K562 (cell line): ENCODE results near the gene DDX41. TPM values are rescaled to one million over a fixed set of nuclear protein-coding genes. Genes with fewer than 3 reads are reported as not detected.

ENCODE experiments used
- FOXM1 ChIP-seq, 2 experiments: fragments of 450-650 bp in 1 of 2; sonication (generic) in 1 of 2; formaldehyde crosslinking in 1 of 2; IDR thresholded peaks; 2 replicates each; pipeline versions ENCODE4 v1.6.1 to v1.9.0; 2017 to 2022; ENCODE audit warnings: low read depth in 2 of 2, mild to moderate bottlenecking in 2 of 2, missing genetic modification reagents in 1 of 2, moderate library complexity in 1 of 2
- HDAC6 ChIP-seq: IDR thresholded peaks from 2 replicates; pipeline ENCODE4 v1.6.1; 2012; ENCODE audit warnings: low read depth, mild to moderate bottlenecking, control low read depth, inconsistent platforms, low read length, moderate library complexity
- PCBP2 ChIP-seq: fragments of 200-400 bp; formaldehyde crosslinking; IDR thresholded peaks from 2 replicates; pipeline ENCODE4 v1.6.1; 2018; ENCODE audit warnings: low read length, low read depth, mild to moderate bottlenecking, moderate library complexity; ENCODE audit not compliant: poor library complexity, severe bottlenecking
- PHF21A ChIP-seq: fragments of 450-650 bp; IDR thresholded peaks from 2 replicates; pipeline ENCODE4 v1.6.1; 2017; ENCODE audit warnings: low read depth, borderline replicate concordance
- SMARCA4 ChIP-seq: fragments of 450-650 bp; IDR thresholded peaks from 2 replicates; pipeline ENCODE4 v1.6.1; 2016
- ZNF311 ChIP-seq: fragments of 250-450 bp; sonication (Bioruptor Pico); IDR thresholded peaks from 2 replicates; pipeline ENCODE4 v1.4.0; 2020; ENCODE audit warnings: mild to moderate bottlenecking, moderate library complexity
- ZNF561 ChIP-seq: fragments of 450-650 bp; formaldehyde crosslinking; conservative IDR thresholded peaks from 2 replicates; pipeline ENCODE4 v1.4.0; 2020; ENCODE audit warnings: mild to moderate bottlenecking, moderate library complexity
- polyA plus RNA-seq, 8 experiments: library from polyadenylated mRNA; depleted of rRNA in 4 of 8; stranded (reverse) in 5 of 8; unstranded in 3 of 8; fragments of >200 nt; fragmentation: Nextera tagmentation in 2 of 8; fragmentation: Illumina TruSeq in 1 of 8; extraction: Ambion mirVana in 2 of 8; extraction: Trizol in 1 of 8; gene quantifications; 2 replicates each; pipeline versions ENCODE4 v1.2.1 to v1.2.3, GENCODE V29; 2011 to 2014; ENCODE audit warnings: inconsistent platforms in 1 of 8, missing spikeins in 1 of 8
- total RNA-seq, 7 experiments: library from RNA; depleted of rRNA in 6 of 7; stranded (reverse); fragments of >200 nt in 6 of 7; fragmentation: Illumina TruSeq in 2 of 7; extraction: Trizol in 2 of 7; gene quantifications; 2 replicates each; pipeline versions ENCODE4 v1.2.1 to v1.2.3, GENCODE V29; 2011 to 2021; ENCODE audit warnings: low replicate concordance in 1 of 7
- TF ChIP-seq, protein P1 (sequence below), 2 experiments: fragments of 450-650 bp; IDR thresholded peaks; 2 replicates each; pipeline ENCODE4 v1.6.1; 2016; ENCODE audit warnings: mild to moderate bottlenecking in 2 of 2, borderline replicate concordance in 1 of 2, low read depth in 1 of 2, moderate library complexity in 1 of 2
- TF ChIP-seq, protein P2 (sequence below), 2 experiments: fragments of 450-650 bp; formaldehyde crosslinking in 1 of 2; IDR thresholded peaks; 2 replicates each; pipeline versions ENCODE4 v1.4.0 to v1.6.1; 2014 to 2020; ENCODE audit warnings: mild to moderate bottlenecking in 2 of 2, borderline replicate concordance in 1 of 2, low read depth in 1 of 2

The DDX41 gene
- total and polyA plus RNA-seq, 9 of the 15 experiments (the other 6 are each of a cell fraction or from before 2014, with no cell fraction given), result 38.2 to 284 (median 116) TPM

DNA sequence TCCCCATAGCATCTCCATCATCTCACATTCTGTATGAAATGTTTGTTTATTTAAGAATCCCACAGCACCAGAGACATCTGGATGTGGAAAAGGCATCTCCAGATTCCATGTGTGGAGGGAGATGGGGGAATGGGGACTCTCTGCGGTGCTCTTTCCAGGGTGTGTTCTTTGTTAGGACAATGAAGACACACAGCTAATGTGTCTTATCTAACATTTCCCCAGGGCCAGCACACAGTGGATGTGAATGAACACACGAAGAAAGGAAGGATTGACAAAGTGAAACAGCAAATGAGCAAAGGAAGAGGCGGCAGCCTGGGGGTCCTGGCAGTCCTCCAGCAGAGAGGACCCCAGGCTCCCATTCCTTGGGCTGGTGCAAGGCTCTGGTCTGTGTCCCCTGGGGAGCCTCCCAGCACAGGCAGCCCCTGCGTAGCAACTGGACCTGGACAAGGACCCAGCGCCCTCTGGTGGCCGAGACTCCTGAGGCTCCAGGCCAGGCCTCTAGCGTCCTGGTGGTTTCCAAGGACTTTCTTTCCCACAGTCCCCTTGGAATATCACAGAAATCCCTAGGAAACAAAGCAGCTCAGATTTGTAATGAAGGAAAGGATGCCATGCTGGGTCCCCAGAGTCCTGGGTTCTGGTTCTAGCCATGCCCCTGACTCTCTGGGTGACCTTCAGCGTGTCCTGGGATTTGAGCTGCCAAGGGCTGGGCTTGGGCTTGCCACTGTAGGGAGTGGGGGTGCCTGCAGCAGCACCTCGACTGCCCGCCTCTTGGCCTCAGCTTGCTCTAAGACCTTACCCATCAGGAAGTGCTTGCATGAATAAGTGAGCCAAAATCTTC is 15.9 kb downstream of the DDX41 start (continued):
- no peak for TF ChIP-seq FOXM1 (IDR thresholded peaks at IDR 0.05; ENCODE audit: low read depth)
- no peak for TF ChIP-seq FOXM1 (CRISPR knock-in tag; IDR thresholded peaks at IDR 0.05; ENCODE audit: low read depth)
- TF ChIP-seq PCBP2, result no peak
- TF ChIP-seq ZNF311 (CRISPR knock-in tag), result no peak
- no peak for TF ChIP-seq PHF21A
- no peak for TF ChIP-seq HDAC6
- 0 out of 2 replicates have a peak, but pooled peaks have one; percentile 24 for TF ChIP-seq SMARCA4
- no peak for TF ChIP-seq ZNF561 (CRISPR knock-in tag)
- TF ChIP-seq, protein P1, sequence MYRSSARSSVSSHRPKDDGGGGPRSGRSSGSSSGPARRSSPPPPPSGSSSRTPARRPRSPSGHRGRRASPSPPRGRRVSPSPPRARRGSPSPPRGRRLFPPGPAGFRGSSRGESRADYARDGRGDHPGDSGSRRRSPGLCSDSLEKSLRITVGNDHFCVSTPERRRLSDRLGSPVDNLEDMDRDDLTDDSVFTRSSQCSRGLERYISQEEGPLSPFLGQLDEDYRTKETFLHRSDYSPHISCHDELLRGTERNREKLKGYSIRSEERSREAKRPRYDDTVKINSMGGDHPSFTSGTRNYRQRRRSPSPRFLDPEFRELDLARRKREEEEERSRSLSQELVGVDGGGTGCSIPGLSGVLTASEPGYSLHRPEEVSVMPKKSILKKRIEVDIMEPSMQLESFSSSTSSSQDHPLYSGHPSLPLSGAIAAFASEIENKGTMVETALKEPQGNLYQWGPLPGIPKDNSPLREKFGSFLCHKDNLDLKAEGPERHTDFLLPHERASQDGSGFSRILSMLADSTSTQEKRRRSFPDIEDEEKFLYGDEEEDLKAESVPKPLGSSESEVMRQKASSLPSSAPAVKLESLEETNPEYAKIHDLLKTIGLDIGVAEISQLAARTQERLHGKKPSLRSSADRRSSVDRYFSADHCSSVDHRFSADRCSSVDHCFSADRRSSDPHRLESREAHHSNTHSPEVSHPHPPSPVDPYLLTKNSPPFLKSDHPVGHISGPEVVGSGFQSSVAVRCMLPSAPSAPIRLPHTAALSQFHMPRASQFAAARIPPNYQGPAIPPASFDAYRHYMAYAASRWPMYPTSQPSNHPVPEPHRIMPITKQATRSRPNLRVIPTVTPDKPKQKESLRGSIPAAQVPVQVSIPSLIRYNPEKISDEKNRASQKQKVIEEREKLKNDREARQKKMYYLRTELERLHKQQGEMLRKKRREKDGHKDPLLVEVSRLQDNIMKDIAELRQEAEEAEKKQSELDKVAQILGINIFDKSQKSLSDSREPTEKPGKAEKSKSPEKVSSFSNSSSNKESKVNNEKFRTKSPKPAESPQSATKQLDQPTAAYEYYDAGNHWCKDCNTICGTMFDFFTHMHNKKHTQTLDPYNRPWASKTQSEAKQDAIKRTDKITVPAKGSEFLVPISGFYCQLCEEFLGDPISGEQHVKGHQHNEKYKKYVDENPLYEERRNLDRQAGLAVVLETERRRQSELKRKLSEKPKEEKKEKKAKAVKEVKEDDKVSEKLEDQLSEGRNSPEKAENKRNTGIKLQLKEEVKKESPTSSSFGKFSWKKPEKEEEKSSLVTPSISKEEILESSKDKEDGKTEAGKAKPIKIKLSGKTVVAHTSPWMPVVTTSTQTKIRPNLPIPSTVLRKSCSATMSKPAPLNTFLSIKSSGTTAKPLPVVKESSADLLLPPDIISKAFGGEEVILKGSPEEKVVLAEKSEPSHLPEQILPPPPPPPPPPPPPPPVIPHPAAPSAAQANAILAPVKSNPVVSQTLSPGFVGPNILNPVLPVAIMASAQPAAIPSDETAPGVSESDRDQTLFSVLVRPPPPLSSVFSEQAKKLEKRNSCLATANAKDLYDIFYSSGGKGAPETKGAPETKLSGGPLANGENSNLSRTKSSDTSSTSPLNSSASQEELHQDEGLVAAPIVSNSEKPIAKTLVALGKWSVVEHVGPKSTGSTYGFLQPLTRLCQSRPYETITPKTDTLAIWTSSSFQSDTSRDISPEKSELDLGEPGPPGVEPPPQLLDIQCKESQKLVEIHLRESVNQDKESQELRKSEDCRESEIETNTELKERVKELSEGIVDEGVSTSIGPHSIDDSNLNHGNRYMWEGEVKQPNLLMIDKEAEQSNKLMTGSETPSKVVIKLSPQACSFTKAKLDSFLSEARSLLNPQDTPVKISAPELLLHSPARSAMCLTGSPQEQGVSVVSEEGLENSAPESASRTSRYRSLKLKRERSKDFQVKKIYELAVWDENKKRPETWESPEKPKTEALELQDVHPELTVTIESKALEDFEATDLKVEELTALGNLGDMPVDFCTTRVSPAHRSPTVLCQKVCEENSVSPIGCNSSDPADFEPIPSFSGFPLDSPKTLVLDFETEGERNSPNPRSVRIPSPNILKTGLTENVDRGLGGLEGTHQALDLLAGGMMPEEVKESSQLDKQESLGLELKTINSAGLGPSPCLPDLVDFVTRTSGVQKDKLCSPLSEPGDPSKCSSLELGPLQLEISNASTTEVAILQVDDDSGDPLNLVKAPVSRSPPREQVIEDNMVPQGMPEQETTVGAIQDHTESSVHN (IDR thresholded peaks at IDR 0.05; ENCODE audit: borderline replicate concordance in 1 of 2, low read depth in 1 of 2), result no peak
- TF ChIP-seq, protein P2, sequence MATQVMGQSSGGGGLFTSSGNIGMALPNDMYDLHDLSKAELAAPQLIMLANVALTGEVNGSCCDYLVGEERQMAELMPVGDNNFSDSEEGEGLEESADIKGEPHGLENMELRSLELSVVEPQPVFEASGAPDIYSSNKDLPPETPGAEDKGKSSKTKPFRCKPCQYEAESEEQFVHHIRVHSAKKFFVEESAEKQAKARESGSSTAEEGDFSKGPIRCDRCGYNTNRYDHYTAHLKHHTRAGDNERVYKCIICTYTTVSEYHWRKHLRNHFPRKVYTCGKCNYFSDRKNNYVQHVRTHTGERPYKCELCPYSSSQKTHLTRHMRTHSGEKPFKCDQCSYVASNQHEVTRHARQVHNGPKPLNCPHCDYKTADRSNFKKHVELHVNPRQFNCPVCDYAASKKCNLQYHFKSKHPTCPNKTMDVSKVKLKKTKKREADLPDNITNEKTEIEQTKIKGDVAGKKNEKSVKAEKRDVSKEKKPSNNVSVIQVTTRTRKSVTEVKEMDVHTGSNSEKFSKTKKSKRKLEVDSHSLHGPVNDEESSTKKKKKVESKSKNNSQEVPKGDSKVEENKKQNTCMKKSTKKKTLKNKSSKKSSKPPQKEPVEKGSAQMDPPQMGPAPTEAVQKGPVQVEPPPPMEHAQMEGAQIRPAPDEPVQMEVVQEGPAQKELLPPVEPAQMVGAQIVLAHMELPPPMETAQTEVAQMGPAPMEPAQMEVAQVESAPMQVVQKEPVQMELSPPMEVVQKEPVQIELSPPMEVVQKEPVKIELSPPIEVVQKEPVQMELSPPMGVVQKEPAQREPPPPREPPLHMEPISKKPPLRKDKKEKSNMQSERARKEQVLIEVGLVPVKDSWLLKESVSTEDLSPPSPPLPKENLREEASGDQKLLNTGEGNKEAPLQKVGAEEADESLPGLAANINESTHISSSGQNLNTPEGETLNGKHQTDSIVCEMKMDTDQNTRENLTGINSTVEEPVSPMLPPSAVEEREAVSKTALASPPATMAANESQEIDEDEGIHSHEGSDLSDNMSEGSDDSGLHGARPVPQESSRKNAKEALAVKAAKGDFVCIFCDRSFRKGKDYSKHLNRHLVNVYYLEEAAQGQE (IDR thresholded peaks at IDR 0.05; ENCODE audit: borderline replicate concordance), result peak; percentile 88
- TF ChIP-seq, protein P2 (CRISPR knock-in tag; IDR thresholded peaks at IDR 0.05; ENCODE audit: low read depth), result no peak
